ENCODE measurements around the gene SETD4.

Gene SETD4

GRCh38 chr21:36015045-36015444 lies 45.3 kb downstream of the SETD4 start:
- TF ChIP-seq CTCF (conservative IDR thresholded peaks at IDR 0.05; ENCODE audit: low read length), result no peak
- TF ChIP-seq EZH2phosphoT487 (IDR thresholded peaks at IDR 0.05; ENCODE audit: borderline replicate concordance), result no peak
- Histone ChIP-seq H2AFZ (ENCODE audit: low read length) (no peak overlapping the region), H3K4me3 (ENCODE audit: low read length, poor library complexity, severe bottlenecking) (no peak overlapping the region), H3K27me3 (ENCODE audit: insufficient read depth, low read length, poor library complexity, severe bottlenecking) (peaks cover 6% of the 10 kb centered on the region), H3K9ac (ENCODE audit: low read depth, low read length, poor library complexity, severe bottlenecking) (no peak overlapping the region), H3K9me3 (ENCODE audit: insufficient read depth, low read depth, low read length) (no peaks in the 10 kb centered on the region), H3K4me2 (ENCODE audit: low read depth, low read length, poor library complexity, severe bottlenecking) (no peak overlapping the region), H3K36me3 (ENCODE audit: insufficient read depth, low read length) (no peaks in the 10 kb centered on the region), H3K79me2 (ENCODE audit: insufficient read depth, low read length) (no peaks in the 10 kb centered on the region), H3K4me1 (ENCODE audit: insufficient read depth, low read length, poor library complexity, severe bottlenecking) (no peaks in the 10 kb centered on the region), H4K20me1 (ENCODE audit: insufficient read depth, low read length, poor library complexity, severe bottlenecking) (no peaks in the 10 kb centered on the region), H3F3A (ENCODE audit: low read depth) (no peaks in the 10 kb centered on the region), H3K9me2 (replicated peaks; ENCODE audit: low read depth, low read length) (no peaks in the 10 kb centered on the region)

GRCh38 chr21:36010801-36011200 lies 49.5 kb downstream of the SETD4 start:
- no peaks in the 10 kb centered on the region for H3K9me2 ChIP-seq (replicated peaks; ENCODE audit: low read depth, low read length)
- no peak overlapping the region for H3K4me2 ChIP-seq (ENCODE audit: low read depth, low read length, poor library complexity, severe bottlenecking)
- H3K4me1 ChIP-seq (ENCODE audit: insufficient read depth, low read length, poor library complexity, severe bottlenecking), result no peaks in the 10 kb centered on the region
- no peak overlapping the region for H3K9ac ChIP-seq (ENCODE audit: low read depth, low read length, poor library complexity, severe bottlenecking)
- no peaks in the 10 kb centered on the region for H3K9me3 ChIP-seq (ENCODE audit: insufficient read depth, low read depth, low read length)
- H3F3A ChIP-seq (ENCODE audit: low read depth), result no peaks in the 10 kb centered on the region
- no peaks in the 10 kb centered on the region for H4K20me1 ChIP-seq (ENCODE audit: insufficient read depth, low read length, poor library complexity, severe bottlenecking)
- H2AFZ ChIP-seq (ENCODE audit: low read length), result no peak overlapping the region
- H3K79me2 ChIP-seq (ENCODE audit: insufficient read depth, low read length), result no peaks in the 10 kb centered on the region
- H3K36me3 ChIP-seq (ENCODE audit: insufficient read depth, low read length), result no peaks in the 10 kb centered on the region
- peaks cover 6% of the 10 kb centered on the region for H3K27me3 ChIP-seq (ENCODE audit: insufficient read depth, low read length, poor library complexity, severe bottlenecking)
- H3K4me3 ChIP-seq (ENCODE audit: low read length, poor library complexity, severe bottlenecking), result no peak overlapping the region
- TF ChIP-seq EZH2phosphoT487 (IDR thresholded peaks at IDR 0.05; ENCODE audit: borderline replicate concordance) (no peak), CTCF (conservative IDR thresholded peaks at IDR 0.05; ENCODE audit: low read length) (no peak)

GRCh38 chr21:36008505-36008904 lies 51.8 kb downstream of the SETD4 start:
- TF ChIP-seq CTCF (conservative IDR thresholded peaks at IDR 0.05; ENCODE audit: low read length), result no peak
- no peak for TF ChIP-seq EZH2phosphoT487 (IDR thresholded peaks at IDR 0.05; ENCODE audit: borderline replicate concordance)
- no peak overlapping the region for H2AFZ ChIP-seq (ENCODE audit: low read length)
- H3K9me3 ChIP-seq (ENCODE audit: insufficient read depth, low read depth, low read length), result no peaks in the 10 kb centered on the region
- no peaks in the 10 kb centered on the region for H3F3A ChIP-seq (ENCODE audit: low read depth)
- H3K36me3 ChIP-seq (ENCODE audit: insufficient read depth, low read length), result no peaks in the 10 kb centered on the region
- no peaks in the 10 kb centered on the region for H3K4me1 ChIP-seq (ENCODE audit: insufficient read depth, low read length, poor library complexity, severe bottlenecking)
- no peak overlapping the region for H3K4me2 ChIP-seq (ENCODE audit: low read depth, low read length, poor library complexity, severe bottlenecking)
- no peak overlapping the region for H3K4me3 ChIP-seq (ENCODE audit: low read length, poor library complexity, severe bottlenecking)
- no peak overlapping the region for H3K9ac ChIP-seq (ENCODE audit: low read depth, low read length, poor library complexity, severe bottlenecking)
- no peaks in the 10 kb centered on the region for H3K27me3 ChIP-seq (ENCODE audit: insufficient read depth, low read length, poor library complexity, severe bottlenecking)
- no peaks in the 10 kb centered on the region for H3K9me2 ChIP-seq (replicated peaks; ENCODE audit: low read depth, low read length)
- no peaks in the 10 kb centered on the region for H3K79me2 ChIP-seq (ENCODE audit: insufficient read depth, low read length)
- H4K20me1 ChIP-seq (ENCODE audit: insufficient read depth, low read length, poor library complexity, severe bottlenecking), result no peaks in the 10 kb centered on the region
